Spleen (tissue), 7 donors: ENCODE data around the gene MAMDC2.

Source experiments
- POLR2A ChIP-seq, 3 donors: fragments of 450-650 bp; IDR thresholded peaks; one replicate each; pipeline ENCODE4 v1.5.1; 2017; ENCODE audit warnings: antibody characterized with exemption in 3 of 3, mild to moderate bottlenecking in 1 of 3
- TF ChIP-seq, protein P1 (sequence below), 11 experiments: fragments of 200-600 bp in 7 of 11; fragments of 450-650 bp in 4 of 11; sonication (generic) in 4 of 11; IDR thresholded peaks in 8 of 11; conservative IDR thresholded peaks in 3 of 11; 1 replicate in 7 of 11; 2 replicates in 4 of 11; pipeline versions ENCODE4 v1.4.0 to v1.8.0; 2016 to 2021; ENCODE audit warnings: antibody characterized with exemption in 11 of 11, inconsistent platforms in 4 of 11, mild to moderate bottlenecking in 1 of 11
- donor health status: DM: no; HTN: no; CAD: no; lungs with moderate emphysema.
- donor health status: DM: no; HTN: no; CAD: no.
- donor health status: DM: no; HTN: no; CAD: no.

DNA sequence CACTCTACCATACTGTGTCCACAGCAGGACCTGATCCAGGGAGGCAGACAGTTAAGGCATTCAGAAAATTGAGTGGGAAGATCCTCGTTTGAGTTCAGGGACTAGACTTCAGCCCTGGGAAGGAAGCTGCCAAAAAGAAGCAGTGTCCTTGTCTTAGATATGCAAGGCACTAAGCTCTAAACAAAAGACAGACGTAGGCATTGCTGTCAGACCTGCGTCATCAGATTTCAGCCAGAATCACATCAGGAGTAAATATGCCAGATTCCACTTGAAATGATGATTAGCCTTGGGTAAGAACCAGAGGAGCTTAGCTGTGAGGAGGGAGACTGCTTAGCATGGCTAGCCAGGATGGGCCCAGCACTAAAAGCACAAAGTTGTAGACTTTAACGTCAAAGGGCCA is 56.7 kb downstream of the MAMDC2 start:
- TF ChIP-seq, protein P1, sequence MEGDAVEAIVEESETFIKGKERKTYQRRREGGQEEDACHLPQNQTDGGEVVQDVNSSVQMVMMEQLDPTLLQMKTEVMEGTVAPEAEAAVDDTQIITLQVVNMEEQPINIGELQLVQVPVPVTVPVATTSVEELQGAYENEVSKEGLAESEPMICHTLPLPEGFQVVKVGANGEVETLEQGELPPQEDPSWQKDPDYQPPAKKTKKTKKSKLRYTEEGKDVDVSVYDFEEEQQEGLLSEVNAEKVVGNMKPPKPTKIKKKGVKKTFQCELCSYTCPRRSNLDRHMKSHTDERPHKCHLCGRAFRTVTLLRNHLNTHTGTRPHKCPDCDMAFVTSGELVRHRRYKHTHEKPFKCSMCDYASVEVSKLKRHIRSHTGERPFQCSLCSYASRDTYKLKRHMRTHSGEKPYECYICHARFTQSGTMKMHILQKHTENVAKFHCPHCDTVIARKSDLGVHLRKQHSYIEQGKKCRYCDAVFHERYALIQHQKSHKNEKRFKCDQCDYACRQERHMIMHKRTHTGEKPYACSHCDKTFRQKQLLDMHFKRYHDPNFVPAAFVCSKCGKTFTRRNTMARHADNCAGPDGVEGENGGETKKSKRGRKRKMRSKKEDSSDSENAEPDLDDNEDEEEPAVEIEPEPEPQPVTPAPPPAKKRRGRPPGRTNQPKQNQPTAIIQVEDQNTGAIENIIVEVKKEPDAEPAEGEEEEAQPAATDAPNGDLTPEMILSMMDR (IDR thresholded peaks at IDR 0.05 in 8 of 11, conservative IDR thresholded peaks at IDR 0.05 in 3 of 11): no peak
- no peak for TF ChIP-seq POLR2A (IDR thresholded peaks at IDR 0.05)
